Measurements from ENCODE around the gene TPSB2.

The TPSB2 gene

DNA sequence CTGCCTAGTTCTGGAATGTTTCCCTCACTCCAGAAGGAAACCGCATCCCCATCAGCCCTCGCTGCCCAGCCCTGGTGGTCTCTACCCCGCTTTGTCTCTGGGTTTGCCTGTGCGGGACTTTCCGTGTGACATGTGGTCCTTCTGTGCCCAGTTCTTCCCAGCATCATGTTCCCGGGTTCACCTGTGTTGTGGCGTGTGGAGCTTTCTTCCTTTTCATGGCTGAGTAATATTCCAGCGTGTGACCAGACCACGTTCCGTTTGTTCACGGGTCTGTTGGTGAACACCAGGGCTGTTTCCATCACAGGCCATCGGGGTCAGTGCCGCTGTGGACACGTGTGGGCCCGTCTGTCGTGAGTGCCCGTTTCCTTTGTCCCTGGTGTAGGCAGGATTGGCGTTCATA is 45.0 kb downstream of the TPSB2 start:
- TF ChIP-seq, protein P1, sequence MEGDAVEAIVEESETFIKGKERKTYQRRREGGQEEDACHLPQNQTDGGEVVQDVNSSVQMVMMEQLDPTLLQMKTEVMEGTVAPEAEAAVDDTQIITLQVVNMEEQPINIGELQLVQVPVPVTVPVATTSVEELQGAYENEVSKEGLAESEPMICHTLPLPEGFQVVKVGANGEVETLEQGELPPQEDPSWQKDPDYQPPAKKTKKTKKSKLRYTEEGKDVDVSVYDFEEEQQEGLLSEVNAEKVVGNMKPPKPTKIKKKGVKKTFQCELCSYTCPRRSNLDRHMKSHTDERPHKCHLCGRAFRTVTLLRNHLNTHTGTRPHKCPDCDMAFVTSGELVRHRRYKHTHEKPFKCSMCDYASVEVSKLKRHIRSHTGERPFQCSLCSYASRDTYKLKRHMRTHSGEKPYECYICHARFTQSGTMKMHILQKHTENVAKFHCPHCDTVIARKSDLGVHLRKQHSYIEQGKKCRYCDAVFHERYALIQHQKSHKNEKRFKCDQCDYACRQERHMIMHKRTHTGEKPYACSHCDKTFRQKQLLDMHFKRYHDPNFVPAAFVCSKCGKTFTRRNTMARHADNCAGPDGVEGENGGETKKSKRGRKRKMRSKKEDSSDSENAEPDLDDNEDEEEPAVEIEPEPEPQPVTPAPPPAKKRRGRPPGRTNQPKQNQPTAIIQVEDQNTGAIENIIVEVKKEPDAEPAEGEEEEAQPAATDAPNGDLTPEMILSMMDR (IDR thresholded peaks at IDR 0.05; ENCODE audit: unreplicated experiment in 3 of 3): no peak
- Mint-ChIP-seq H3K27me3 (ENCODE audit: low read depth) (no peaks in the 10 kb centered on the region), H3K4me3 (no peak overlapping the region), H3K9me3 (no peaks in the 10 kb centered on the region), H3K27ac (no peak overlapping the region), H3K4me1 (peaks cover 16% of the 10 kb centered on the region), H3K36me3 (ENCODE audit: low read depth) (peaks cover 8% of the 10 kb centered on the region)

DNA sequence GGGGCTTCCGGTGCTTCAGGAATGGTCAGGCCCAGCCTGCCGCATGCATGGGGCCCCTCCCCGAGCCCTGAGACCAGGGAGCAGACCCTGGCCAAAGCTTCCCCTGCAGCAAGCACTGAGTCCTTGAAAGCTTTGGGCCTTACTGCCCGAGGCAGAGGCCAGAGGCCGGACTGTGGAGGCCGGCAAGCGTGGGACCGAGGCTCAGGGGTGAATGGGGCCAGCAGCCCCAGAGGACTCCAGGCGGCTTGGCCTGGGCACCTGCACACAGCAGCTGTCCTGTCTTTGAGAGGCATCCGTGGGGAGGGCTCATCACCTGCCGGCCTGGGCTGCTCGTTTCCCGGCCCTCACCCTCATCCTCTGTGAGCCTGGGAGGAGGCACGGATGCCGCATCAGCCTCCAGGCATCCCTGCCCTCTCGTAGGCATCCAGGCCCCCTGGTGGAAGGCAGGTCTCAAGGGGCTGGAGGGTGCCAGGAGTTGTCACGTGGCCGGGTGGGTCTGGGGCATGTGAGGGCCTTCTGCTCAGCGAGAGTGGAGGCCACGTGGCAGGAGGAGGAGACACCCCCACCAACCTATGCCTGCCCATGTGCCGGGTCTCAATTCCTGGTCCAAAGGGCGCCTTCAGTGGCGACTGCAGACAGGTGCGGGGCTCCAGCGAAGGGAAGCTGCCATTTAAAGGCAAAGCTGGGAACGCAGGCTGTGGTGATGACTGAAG is 45.7 kb downstream of the TPSB2 start:
- TF ChIP-seq, protein P1 (IDR thresholded peaks at IDR 0.05; ENCODE audit: unreplicated experiment in 3 of 3): peak in 1 of 3 experiments; percentile 23
- Mint-ChIP-seq H3K27ac (no peak overlapping the region), H3K4me3 (no peak overlapping the region), H3K36me3 (ENCODE audit: low read depth) (peaks cover 8% of the 10 kb centered on the region), H3K27me3 (ENCODE audit: low read depth) (no peaks in the 10 kb centered on the region), H3K4me1 (peaks cover 16% of the 10 kb centered on the region), H3K9me3 (no peaks in the 10 kb centered on the region)

DNA sequence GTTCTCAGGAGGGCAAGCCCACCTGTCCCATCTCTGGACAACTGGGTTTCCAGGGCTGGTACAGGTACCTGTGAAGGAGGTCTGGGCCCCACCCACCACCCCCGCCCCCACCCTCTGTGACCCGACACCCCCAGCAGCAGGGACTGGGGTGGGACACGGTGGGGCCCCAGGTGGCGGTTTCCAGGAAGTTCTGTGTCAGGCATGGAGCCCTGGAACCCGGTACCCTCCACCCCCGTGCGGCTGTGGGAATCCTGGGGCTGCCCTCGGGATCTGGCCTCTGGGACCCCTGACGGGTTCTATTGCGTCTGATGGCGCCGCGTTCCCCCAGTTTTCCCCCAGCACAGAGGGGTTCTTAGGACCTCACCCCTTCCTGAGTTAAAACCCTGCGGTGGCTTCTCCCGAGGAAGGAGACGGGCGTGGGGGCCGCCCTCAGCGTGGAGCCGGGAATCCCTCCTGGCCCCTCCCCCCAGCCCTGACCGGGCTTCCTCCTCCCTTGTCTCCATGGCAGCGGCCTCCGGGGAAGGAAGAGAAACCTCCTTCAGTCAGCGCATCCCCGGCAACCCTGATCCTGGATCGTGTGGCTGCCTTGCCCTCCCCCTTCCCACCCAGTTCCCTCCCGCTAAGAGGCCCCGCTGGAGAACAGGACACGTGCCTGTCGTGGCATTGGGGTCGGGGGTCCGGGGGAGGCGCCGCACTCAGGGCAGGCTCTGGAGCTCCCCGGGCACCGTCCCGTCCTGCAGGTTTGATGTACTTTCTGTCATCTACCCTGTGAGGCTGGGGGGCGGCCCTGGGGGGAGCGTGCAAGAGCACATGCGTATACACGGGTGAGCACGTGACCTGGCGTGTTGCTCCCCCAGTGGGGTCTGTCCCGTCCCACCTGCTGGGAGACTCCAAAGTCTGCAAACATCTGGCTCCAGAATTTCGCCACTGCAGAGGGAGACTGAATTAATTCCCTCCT is 46.8 kb downstream of the TPSB2 start:
- Mint-ChIP-seq H3K27me3 (ENCODE audit: low read depth) (no peaks in the 10 kb centered on the region), H3K27ac (peak overlapping the region in 1 of 3 experiments; percentile 42), H3K4me1 (peaks cover 16% of the 10 kb centered on the region), H3K36me3 (ENCODE audit: low read depth) (peaks cover 8% of the 10 kb centered on the region), H3K9me3 (no peaks in the 10 kb centered on the region), H3K4me3 (peak overlapping the region in 1 of 3 experiments; percentile 31)
- TF ChIP-seq, protein P1 (IDR thresholded peaks at IDR 0.05; ENCODE audit: unreplicated experiment in 3 of 3): no peak

DNA sequence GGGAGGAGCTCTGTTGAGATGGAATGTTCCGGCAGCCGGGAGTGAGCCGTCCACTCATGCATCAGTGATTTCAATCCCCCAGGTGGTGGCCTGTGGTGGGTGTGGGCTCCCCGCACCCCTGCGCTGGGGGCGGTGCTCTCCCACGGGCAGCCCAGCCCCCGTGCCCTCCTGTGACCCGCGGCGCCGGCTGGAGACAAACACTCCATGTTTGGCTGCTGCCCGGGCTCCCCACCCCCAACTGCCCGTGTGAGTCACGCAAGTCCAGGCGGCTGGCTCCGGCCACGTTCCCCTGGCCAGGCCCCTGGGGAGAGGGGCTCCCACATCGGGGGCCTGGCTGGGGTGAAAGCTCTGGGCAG is 47.7 kb downstream of the TPSB2 start:
- Mint-ChIP-seq H3K9me3 (no peaks in the 10 kb centered on the region), H3K27ac (peak overlapping the region in 2 of 3 experiments; percentile 76 to 93), H3K36me3 (ENCODE audit: low read depth) (peaks cover 8% of the 10 kb centered on the region), H3K27me3 (ENCODE audit: low read depth) (no peaks in the 10 kb centered on the region), H3K4me3 (peak overlapping the region in 1 of 3 experiments; percentile 35), H3K4me1 (peaks cover 16% of the 10 kb centered on the region)
- TF ChIP-seq, protein P1 (IDR thresholded peaks at IDR 0.05; ENCODE audit: unreplicated experiment in 3 of 3): no peak

DNA sequence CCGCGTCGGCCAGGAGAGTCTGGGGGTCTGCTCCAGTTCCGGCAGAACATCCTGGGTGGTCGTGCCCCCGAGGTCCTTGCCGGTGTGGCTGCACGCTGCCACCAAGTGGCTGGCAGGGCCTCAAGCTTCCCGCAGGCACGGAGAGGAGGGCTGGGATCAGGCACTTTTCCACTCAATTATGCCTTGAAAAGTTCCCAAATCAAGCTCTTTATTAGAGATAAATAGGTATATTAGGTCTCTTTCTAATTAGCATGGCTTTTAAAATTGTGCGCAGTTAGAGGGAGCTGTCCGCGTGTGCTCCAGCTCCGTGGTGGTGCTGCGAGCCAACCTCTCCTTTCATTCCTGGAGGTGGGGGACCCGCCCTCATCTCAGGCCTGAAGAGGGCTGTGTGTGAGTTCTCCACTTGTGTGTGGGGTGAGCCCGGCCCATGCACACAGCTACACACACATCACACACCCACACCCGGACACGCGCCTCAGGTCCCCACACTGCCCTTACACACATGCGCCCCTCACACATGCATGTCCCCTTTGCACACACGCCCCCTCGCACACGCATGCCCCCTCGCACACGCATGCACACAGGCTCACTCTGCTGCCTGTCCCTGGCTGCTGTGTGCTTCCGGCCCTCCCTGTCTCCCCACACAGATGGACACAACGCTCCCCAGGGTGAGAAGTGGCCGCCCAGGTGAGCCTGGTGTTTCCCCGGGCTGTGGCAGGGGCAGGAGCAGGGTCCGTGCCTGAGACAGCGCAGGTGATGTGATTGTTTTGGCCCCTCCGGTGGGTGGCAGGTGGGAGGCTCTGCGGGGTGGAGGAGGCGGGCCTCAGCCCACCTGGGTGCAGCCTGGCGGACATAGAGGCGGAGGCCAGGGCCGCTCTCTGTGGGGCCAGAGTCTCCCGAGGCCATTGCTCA is 48.3 kb downstream of the TPSB2 start:
- TF ChIP-seq, protein P1 (IDR thresholded peaks at IDR 0.05; ENCODE audit: unreplicated experiment in 3 of 3): no peak
- no peaks in the 10 kb centered on the region for H3K27me3 Mint-ChIP-seq (ENCODE audit: low read depth)
- H3K36me3 Mint-ChIP-seq (ENCODE audit: low read depth): peaks cover 4% of the 10 kb centered on the region

More for the DNA sequence above, 48.3 kb downstream of the TPSB2 start:
- H3K4me1 Mint-ChIP-seq: peaks cover 16% of the 10 kb centered on the region
- peak overlapping the region; percentile 32 to 37 (median 35) for H3K4me3 Mint-ChIP-seq
- peak overlapping the region; percentile 15 to 93 (median 76) for H3K27ac Mint-ChIP-seq
- H3K9me3 Mint-ChIP-seq: no peaks in the 10 kb centered on the region
